CD1c-positive myeloid dendritic cell (primary cell): ENCODE results near the gene TMEM174.
A peak's percentile ranks its signal among the peaks of the same experiment; 100 is the strongest.
"Not testable (repeated sequence)": the region's sequence is repeated elsewhere in the genome, so short reads cannot be mapped to it uniquely, and the experiment has no call there.

Source experiments
- DNase-seq: peaks from one replicate; pipeline ENCODE4 v3.0.0-alpha.2; 2016; ENCODE audit errors: extremely low spot score

Gene TMEM174

GRCh38 chr5:73193592-73193991 is 20.6 kb downstream of the TMEM174 start:
- no peak for DNase-seq

- no peak for DNase-seq
These were observed 23.2 kb downstream of the TMEM174 start for GRCh38 chr5:73196201-73196600.

- no peak for DNase-seq
These were observed 24.8 kb downstream of the TMEM174 start for GRCh38 chr5:73197637-73198257.

GRCh38 chr5:73198833-73199592 is 26.0 kb downstream of the TMEM174 start:
- DNase-seq: peak; percentile 8

GRCh38 chr5:73199671-73200070 is 26.7 kb downstream of the TMEM174 start:
- DNase-seq: no peak

- peak; percentile 73 for DNase-seq
These were observed 28.8 kb downstream of the TMEM174 start for GRCh38 chr5:73201547-73202513.

- no peak for DNase-seq
These were observed 31.3 kb downstream of the TMEM174 start for GRCh38 chr5:73204332-73204731.

- DNase-seq: no peak
These were observed 31.7 kb downstream of the TMEM174 start for GRCh38 chr5:73204733-73205132.

GRCh38 chr5:73205305-73205704 is 32.3 kb downstream of the TMEM174 start:
- DNase-seq: no peak

- not testable (repeated sequence) for DNase-seq
These were observed 34.2 kb downstream of the TMEM174 start for GRCh38 chr5:73207239-73207638.

GRCh38 chr5:73209075-73209474 is 36.1 kb downstream of the TMEM174 start:
- DNase-seq: not testable (repeated sequence)

- DNase-seq: not testable (repeated sequence)
These were observed 39.7 kb downstream of the TMEM174 start for GRCh38 chr5:73212693-73213092.

GRCh38 chr5:73213566-73213998 is 40.6 kb downstream of the TMEM174 start:
- DNase-seq: no peak

- DNase-seq: no peak
These were observed 41.3 kb downstream of the TMEM174 start for GRCh38 chr5:73214306-73214705.

- no peak for DNase-seq
These were observed 42.0 kb downstream of the TMEM174 start for GRCh38 chr5:73214996-73215395.

GRCh38 chr5:73215531-73215890 is 42.5 kb downstream of the TMEM174 start:
- DNase-seq: peak; percentile 16

GRCh38 chr5:73215891-73216610 is 43.1 kb downstream of the TMEM174 start:
- peak; percentile 59 for DNase-seq

GRCh38 chr5:73218552-73219171 is 45.7 kb downstream of the TMEM174 start:
- DNase-seq: no peak

GRCh38 chr5:73219336-73219735 is 46.3 kb downstream of the TMEM174 start:
- DNase-seq: not testable (repeated sequence)

GRCh38 chr5:73221161-73221560 is 48.2 kb downstream of the TMEM174 start:
- DNase-seq: no peak

GRCh38 chr5:73221726-73222125 is 48.7 kb downstream of the TMEM174 start:
- DNase-seq: no peak
